Measurements from ENCODE around the gene GBF1. TPM values are rescaled to one million over a fixed set of nuclear protein-coding genes. Genes with fewer than 3 reads are reported as not detected.
A peak's percentile ranks its signal among the peaks of the same experiment; 100 is the strongest.

GBF1 gene
- total RNA-seq, 1 donor from 2014 or later = 36.3 TPM

DNA sequence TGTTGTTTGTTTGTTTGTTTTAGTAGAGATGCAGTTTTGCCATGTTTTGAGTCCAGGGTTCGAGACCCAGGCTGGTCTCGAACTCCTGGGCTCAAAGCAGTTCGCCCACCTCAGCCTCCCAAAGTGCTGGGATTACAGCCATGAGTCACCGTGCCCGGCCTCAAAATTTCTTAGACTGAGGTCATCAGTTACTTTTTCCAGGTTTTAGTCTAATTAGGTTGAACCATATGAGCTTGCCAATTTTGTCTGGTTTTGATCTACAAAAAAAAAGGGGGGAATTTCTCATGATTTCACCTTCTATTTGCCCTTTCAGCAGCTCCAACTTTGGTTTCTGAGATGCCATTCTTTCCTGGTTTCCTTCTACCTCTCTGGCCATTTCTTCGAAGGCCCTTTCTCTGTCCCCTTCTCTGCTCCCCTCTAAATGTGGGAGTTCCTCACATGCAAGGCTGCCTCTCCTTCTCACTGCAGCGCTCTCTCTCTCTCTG lies 181.5 kb downstream of the GBF1 start:
- DNase-seq (ENCODE audit: low read depth) = no peak
- TF ChIP-seq, protein P1, sequence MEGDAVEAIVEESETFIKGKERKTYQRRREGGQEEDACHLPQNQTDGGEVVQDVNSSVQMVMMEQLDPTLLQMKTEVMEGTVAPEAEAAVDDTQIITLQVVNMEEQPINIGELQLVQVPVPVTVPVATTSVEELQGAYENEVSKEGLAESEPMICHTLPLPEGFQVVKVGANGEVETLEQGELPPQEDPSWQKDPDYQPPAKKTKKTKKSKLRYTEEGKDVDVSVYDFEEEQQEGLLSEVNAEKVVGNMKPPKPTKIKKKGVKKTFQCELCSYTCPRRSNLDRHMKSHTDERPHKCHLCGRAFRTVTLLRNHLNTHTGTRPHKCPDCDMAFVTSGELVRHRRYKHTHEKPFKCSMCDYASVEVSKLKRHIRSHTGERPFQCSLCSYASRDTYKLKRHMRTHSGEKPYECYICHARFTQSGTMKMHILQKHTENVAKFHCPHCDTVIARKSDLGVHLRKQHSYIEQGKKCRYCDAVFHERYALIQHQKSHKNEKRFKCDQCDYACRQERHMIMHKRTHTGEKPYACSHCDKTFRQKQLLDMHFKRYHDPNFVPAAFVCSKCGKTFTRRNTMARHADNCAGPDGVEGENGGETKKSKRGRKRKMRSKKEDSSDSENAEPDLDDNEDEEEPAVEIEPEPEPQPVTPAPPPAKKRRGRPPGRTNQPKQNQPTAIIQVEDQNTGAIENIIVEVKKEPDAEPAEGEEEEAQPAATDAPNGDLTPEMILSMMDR (conservative IDR thresholded peaks at IDR 0.05; ENCODE audit: low read depth, low read length) = no peak
- H3K4me3 ChIP-seq (ENCODE audit: low read depth, low read length) = no peak overlapping the region

DNA sequence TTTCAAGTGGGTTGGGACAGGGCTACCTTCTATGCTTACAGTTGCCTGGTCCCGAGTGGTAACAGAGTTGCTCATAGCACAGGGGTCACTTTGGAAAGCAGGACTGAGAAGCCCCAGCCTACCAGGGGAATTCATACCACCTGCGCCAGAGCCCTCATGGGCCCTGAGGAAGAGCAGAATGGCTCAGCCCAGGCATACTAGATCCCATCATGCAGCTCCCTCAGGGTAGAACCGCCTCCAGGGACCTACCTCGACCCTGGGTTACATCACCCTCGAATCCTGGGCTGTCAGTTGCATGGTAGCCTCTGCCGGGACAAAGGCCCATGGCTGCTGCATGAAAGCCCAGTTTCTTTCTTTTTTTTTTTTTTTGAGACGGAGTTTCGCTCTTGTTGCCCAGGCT lies 184.1 kb downstream of the GBF1 start:
- no peak for DNase-seq (ENCODE audit: low read depth)
- H3K4me3 ChIP-seq (ENCODE audit: low read depth, low read length) = no peak overlapping the region
- TF ChIP-seq, protein P1 (conservative IDR thresholded peaks at IDR 0.05; ENCODE audit: low read depth, low read length) = no peak

DNA sequence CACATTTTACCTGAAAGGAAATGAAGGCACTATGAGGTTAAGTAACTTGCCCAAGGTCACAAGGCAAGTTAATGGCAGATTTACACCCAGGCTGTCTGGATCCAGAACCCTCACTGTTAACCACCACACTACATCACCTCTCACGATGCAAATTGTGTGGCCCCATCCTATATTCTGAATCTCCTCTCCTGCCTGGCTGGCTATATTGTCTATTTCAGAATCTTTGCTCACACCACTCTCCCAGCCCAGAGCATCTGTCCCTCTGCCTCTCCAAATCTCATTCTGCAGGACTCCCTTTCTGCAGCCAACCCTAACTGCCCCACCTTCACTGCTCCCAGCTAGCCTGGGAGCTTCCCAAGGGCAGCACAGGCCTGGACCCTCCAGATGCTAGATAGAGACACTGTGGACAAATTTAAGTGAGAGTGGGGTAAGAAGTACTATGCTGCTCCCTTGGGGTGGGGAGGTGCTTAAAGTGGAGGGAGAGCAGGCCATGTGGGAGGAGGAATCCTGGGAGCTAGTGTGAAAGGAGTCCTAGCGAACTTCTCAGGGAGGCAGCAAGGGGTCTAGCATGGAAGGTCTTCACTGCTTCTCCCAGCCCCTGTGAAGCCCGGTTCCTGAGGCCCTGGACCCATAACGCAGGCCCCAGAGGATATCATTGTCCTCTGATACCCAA lies 186.3 kb downstream of the GBF1 start:
- peak overlapping the region; percentile 95 for H3K4me3 ChIP-seq (ENCODE audit: low read depth, low read length)
- TF ChIP-seq, protein P1 (conservative IDR thresholded peaks at IDR 0.05; ENCODE audit: low read depth, low read length) = no peak
- DNase-seq (ENCODE audit: low read depth) = no peak

Other genes with a start within 250 kb of the GBF1 start
- 6.6 and 9.5 TPM in 2 replicates for gene ARMH3, start 189.4 kb upstream of the GBF1 start, total RNA-seq
- gene HPS6, start 180.2 kb upstream of the GBF1 start, total RNA-seq = 47.6 and 52.6 TPM in 2 replicates
- 24.5 and 29.5 TPM in 2 replicates for gene LDB1, start 125.2 kb upstream of the GBF1 start, total RNA-seq
- gene PPRC1, start 112.5 kb upstream of the GBF1 start, total RNA-seq = 21.4 and 35.5 TPM in 2 replicates
- 100 and 130 TPM in 2 replicates for gene NOLC1, start 93.1 kb upstream of the GBF1 start, total RNA-seq
- 0.06 and 0.07 TPM in 2 replicates for gene ELOVL3, start 19.2 kb upstream of the GBF1 start, total RNA-seq
- gene PITX3, start 4.0 kb upstream of the GBF1 start, total RNA-seq = 0.65 and 2.7 TPM in 2 replicates
- gene NFKB2, start 150.2 kb downstream of the GBF1 start, total RNA-seq = 73.9 and 84.9 TPM in 2 replicates
- gene PSD, start 173.3 kb downstream of the GBF1 start, total RNA-seq = 0.43 and 0.52 TPM in 2 replicates
- gene FBXL15, start 175.3 kb downstream of the GBF1 start, total RNA-seq = 23.8 and 34.6 TPM in 2 replicates
- 77.8 and 98.5 TPM in 2 replicates for gene CUEDC2, start 187.0 kb downstream of the GBF1 start, total RNA-seq
- 2.2 and 10.3 TPM in 2 replicates for gene C10orf95, start 206.0 kb downstream of the GBF1 start, total RNA-seq

Data from epithelial cell of proximal tubule (primary cell).